ENCODE data around the gene COX10.
"Not testable (repeated sequence)": the region's sequence is repeated elsewhere in the genome, so short reads cannot be mapped to it uniquely, and the experiment has no call there.

The COX10 gene

DNA sequence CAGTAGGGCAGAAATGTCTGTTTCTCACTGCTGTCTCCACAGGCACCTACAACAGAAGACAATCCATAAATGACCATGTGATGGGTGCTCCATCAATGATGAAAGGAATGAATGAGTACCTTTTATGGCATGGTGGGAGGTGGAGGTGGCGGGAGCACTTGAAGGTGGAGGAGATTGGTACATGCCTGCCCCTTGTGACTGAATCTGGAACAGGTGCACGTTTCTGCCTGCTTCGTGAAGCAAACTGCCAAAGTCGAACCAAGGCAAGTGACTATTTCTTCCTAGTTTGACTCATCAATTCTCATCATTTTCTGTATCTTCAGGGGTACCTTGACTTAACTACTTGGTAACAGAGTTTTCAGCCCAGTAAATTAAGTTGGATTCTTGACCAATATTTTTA lies 141.9 kb downstream of the COX10 start:
- DNase-seq = no peak

DNA sequence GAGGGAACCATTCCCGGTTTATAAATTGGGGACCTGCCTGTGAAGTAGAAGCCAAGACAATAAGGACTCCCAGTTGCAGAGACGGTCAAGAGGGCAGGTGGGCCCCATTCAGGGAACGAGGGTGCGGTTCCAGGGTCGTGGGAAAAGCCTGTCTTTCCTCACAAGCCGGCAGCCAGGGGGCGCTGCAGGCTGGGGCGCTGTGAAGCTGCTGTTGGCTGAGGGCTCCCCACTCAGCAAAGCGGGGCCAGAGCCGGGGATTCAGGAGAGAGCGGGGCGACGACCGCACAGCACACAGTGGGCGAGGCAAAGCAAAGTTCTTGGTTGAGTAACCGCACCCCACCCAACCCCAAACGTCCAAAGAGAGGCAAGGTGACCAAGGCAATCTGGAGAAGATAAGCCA lies 142.5 kb downstream of the COX10 start:
- no peak for DNase-seq

DNA sequence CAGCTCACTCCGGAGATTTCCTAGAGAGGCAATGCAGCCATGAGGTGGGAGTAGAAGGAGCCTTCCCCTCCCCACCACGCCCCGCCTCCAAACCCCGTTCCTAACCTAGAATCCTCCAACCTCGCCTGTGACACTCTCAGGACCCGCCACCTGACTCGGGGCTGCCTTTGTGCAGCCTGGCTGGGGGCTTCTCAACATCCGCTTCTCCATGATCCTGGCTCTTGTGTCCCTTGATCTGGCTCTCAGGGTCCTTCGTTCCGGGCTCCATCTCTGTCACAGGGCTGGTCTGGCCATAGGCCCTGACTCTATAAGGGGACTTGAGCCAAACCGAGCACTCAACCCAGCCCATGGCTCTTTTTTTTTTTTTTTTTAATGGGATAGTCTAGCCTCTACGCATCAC lies 143.1 kb downstream of the COX10 start:
- no peak for DNase-seq

DNA sequence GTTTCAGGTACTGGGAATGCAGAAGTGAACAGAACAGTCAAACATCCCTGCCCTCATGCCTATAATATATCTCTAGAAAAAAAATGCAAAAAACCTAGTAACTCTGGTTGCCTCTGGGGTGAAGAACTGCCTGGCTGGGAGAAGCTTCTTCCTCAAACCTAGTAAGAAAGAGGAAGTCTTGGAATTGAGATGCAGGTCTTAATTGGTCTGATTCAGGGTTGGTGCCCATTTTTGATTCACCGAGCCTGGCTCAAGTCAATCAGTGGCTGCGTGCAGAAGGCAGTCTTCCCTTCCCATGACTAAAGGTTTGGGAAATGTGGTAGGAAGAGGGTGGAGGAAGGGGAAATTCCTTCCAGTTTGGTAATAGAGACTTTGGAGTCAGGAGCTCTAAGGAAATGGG lies 145.0 kb downstream of the COX10 start:
- DNase-seq = peak; percentile 19

DNA sequence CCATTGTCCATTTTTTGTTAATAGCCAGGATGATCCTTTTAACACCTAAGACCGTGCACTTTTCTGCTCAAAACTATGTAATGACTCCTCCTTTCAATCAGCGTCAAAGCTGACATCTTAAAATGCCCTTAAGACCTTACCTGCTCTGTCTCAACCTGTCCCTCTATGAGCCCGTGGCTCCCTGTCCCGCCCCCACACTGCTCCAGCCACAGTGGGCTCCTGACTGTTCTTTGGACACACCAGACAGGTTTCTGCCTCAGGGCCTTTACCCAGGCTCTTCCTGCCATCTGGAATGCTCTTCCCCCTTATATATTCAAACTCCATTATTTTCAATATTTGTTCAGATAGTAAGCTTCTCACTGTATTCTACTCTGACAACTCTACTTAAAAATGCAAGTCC lies 153.3 kb downstream of the COX10 start:
- DNase-seq = no peak

DNA sequence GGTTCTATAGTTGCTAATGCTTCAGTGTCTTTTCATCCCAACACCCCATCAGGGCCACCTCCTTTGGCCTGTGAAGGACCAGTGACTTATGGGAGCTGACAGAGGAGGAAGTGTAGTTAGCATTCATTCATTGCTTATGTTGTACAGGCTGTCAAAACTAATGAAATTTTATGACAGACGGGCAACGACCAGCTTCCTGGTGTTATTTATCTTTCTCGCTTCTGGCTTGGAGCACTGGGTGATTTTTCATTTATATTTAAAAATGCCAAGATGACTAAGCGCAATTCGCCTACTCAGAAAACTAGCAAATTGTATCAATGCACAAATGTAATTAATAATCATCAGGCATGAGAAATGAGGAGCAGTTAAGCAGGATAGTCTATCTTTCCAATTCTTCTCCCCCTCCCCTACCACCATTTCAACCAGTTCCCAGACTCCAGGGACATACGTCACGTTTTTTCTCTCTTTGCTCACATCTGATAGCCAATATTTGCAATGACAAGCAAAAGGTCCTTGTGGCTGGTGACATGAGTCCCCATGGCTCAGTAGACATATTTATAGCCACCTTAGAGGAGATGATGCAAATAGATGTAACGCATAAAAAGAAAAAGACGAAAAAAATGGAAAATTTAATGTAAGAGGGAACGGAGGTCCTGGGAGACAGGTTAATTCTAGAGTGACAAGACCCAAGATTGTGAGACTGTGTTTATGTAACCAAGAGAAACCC lies 156.1 kb downstream of the COX10 start:
- no peak for DNase-seq

DNA sequence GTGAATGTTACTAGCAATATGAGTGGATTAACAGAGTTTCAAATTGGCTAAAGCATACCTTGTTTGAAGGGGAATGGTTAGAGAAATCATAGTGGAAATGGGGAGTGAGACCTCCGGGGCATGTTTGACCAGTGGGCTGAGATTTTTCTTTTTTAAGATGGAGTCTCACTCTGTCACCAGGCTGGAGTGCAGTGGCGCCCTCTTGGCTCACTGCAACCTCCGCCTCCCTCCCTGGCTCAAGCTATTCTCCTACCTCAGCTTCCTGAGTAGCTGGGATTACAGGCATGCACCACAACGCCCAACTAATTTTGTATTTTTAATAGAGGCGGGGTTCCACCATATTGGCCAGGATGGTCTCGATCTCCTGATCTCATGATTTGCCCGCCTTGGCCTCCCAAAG lies 157.7 kb downstream of the COX10 start:
- no peak for DNase-seq

DNA sequence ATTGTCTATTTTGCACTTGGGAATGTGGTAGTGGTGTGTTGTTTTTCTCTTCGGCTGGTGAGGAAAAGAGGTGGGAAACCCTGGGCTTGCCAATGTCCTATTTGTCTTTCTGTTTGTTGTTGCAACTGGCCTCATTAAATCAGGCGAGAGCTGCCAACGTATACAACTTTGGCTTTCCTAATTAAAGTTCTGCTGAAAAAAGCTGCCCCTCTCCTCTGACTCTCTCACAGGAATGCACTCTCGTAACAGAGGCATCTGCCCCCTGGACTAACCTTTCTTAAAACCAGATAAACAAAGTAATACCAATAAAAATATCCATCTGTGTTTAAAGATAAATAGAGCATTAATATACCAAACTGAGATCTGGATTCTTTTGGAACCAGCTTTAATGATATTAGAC lies 159.6 kb downstream of the COX10 start:
- DNase-seq = no peak

DNA sequence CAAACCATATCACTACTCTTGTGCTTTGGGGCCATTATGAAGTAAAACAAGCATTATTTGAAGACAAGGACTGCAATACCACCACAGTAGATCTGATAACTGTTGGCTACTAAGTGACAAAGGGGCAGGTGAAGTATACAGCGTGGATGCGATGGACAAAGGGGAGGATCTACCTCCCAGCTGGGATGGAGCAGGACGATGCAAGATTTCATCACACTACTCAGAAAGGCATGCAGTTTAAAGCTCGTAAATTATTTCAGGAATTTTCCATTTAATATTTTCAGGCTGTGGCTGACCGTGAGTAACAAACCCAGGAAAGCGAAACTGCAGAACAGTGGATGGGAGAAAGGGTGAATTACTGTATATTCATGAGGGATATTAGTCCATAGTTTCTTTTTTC lies 161.9 kb downstream of the COX10 start:
- not testable (repeated sequence) for DNase-seq

DNA sequence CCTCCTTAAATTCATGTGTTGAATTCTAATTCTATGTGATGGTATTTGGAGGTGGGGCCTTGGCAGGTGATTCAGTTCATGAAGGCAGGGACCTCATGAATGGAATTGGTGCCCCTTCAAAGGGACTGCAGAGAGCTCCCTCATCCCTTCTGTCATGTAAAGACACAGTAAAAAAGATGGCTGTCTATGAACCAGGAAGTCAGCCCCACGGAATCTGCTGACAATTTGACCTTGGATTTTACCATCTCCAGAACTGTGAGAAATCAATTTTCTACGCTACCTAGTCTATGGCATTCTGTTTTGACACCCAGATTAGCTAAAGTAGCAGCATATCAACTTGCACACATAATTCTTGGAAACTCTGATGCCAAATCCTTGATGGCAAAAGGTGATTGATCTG lies 165.7 kb downstream of the COX10 start:
- not testable (repeated sequence) for DNase-seq

DNA sequence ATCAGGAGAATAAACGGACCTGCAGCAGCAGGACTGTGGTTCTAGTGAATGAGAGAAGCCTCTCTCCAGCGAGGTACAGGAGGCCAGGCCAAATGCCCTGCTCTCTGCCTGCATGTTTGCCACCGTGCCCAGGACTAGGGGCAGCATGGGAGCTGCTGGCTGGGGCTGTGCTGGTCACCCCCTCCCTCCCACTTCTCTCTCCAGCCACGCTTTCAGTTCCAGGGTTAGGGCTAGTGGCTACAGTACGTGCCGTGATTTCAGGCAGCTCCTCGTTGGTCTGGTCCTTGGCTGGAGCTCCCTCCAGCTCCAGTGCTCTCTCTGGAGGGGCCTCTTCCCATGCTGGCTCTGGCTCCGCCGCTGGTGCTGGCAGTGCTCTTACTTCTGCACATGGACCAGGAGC lies 166.7 kb downstream of the COX10 start:
- not testable (repeated sequence) for DNase-seq

DNA sequence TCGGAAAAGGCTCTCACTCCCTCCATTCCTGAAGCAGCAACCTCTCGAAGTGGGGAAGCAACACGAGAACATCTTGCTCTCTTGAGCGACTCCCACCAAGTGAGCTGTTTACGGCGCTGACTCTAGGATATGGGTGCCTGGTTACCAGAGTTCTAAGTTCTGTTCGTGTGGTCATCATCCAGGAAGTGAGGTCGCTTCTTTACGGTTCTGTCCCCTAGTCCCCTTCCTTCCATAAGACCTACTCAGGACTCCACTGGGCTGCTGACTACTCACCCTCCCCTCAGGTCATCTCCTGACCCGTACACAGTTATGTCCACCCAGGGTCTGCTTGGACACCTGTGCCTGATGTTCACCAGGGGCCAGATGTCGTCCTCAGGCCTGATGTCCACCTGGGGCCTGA lies 167.5 kb downstream of the COX10 start, which contains the start of gene CDRT15:
CDRT15 (minus strand) TSS at position 101 of the 400 bp plus-strand sequence; CDS start at position 72, 29 bp downstream.
- not testable (repeated sequence) for DNase-seq

DNA sequence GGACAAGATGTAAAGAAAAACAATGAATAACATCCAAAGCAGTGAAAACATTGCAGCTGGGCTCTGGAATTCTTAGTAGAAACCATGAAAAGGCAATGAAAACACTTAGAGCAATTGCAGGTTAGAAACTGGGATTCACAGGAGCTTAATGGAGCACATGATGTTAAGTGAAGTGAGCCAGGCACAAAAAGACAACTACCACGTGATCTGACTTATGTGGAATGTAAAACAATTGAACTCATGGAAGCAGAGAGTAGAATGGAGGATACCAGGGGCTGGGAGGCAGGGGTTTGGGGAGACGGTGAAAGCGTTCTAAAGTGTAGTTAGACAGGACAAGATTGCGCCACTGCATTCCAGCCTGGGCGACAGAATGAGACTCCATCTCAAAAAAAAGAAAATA lies 170.0 kb downstream of the COX10 start:
- DNase-seq = not testable (repeated sequence)

DNA sequence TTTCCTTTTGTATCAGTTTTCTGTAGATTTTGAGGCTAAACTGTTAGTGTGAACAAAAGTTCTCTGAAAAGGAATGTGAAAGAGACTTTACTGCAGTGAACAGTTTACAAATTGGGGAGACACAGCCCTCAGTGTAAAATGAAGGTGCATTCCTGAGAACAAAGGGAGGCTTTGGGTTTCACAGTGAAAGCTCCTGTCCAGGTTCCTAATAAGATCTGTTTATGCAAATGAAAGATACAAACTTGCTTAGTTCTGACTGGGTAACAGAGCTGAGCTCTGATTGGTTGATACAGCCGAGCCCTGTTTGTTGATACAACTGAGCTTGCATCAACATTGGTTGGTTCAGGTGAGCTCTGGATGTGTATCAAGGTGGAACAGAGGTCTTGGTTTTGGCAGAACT lies 175.7 kb downstream of the COX10 start:
- no peak for DNase-seq

DNA sequence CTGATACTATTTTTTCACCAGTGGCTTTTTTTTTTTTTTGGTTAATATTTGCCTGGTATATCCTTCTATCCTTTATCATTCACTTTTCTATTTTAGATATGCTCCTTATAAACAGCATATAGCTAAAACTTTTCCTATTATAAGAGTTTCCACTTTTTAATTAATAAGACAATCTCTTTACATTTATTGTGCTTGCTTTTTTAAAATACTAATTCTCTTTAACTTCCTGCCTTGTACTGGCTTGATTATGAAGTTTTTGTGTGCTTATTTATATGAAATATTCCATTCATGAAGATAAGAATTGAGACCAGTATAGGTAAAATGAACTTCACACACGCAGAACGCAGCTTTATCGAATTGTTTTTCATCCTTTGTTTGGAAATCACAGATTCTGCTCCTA lies 176.3 kb downstream of the COX10 start:
- DNase-seq = no peak

Measured in SIG-M5 (cell line).